ENCODE measurements around the gene ATP10A.

GRCh38 chr15:25701721-25702465, 161.2 kb downstream of the ATP10A start:
- TF ChIP-seq SUZ12 (IDR thresholded peaks at IDR 0.05; ENCODE audit: low read length), result no peak
- no peak for TF ChIP-seq POLR2A (IDR thresholded peaks at IDR 0.05; ENCODE audit: control extremely low read depth in 1 of 2, low read depth in 2 of 2, low read length in 2 of 2)
- no peak for TF ChIP-seq CTCF (IDR thresholded peaks at IDR 0.05; ENCODE audit: control extremely low read depth in 1 of 3, insufficient read depth in 1 of 3, low read depth in 1 of 3, low read length in 3 of 3)

All from H1 (cell line).